ENCODE measurements around the gene DSCAM.

The DSCAM gene

GRCh38 chr21:40002978-40003377 lies 844.0 kb downstream of the DSCAM start:
- DNase-seq (ENCODE audit: low read depth, low spot score) = no peak

GRCh38 chr21:39984286-39984991 lies 862.5 kb downstream of the DSCAM start:
- no peak for DNase-seq (ENCODE audit: low read depth, low spot score)

GRCh38 chr21:39980241-39980820 lies 866.6 kb downstream of the DSCAM start:
- DNase-seq (ENCODE audit: low read depth, low spot score) = no peak

GRCh38 chr21:39979321-39979720 lies 867.6 kb downstream of the DSCAM start:
- DNase-seq (ENCODE audit: low read depth, low spot score) = no peak

- no peak for DNase-seq (ENCODE audit: low read depth, low spot score)
Observed at GRCh38 chr21:39976800-39977199, 870.2 kb downstream of the DSCAM start.

GRCh38 chr21:39972976-39973770 lies 873.8 kb downstream of the DSCAM start:
- DNase-seq (ENCODE audit: low read depth, low spot score) = no peak

- DNase-seq (ENCODE audit: low read depth, low spot score) = no peak
Observed at GRCh38 chr21:39972471-39972870, 874.5 kb downstream of the DSCAM start.

- DNase-seq (ENCODE audit: low read depth, low spot score) = no peak
Observed at GRCh38 chr21:39971956-39972355, 875.0 kb downstream of the DSCAM start.

GRCh38 chr21:39969691-39970364 lies 877.1 kb downstream of the DSCAM start:
- no peak for DNase-seq (ENCODE audit: low read depth, low spot score)

- DNase-seq (ENCODE audit: low read depth, low spot score) = no peak
Observed at GRCh38 chr21:39968010-39968409, 878.9 kb downstream of the DSCAM start.

- no peak for DNase-seq (ENCODE audit: low read depth, low spot score)
Observed at GRCh38 chr21:39966786-39967185, 880.2 kb downstream of the DSCAM start.

GRCh38 chr21:39965026-39965425 lies 881.9 kb downstream of the DSCAM start:
- DNase-seq (ENCODE audit: low read depth, low spot score) = no peak

- DNase-seq (ENCODE audit: low read depth, low spot score) = no peak
Observed at GRCh38 chr21:39961251-39961650, 885.7 kb downstream of the DSCAM start.

Measured in ELF-1 (cell line).